Fibroblast of lung (primary cell): ENCODE data around the gene SURF1. TPM values are rescaled to one million over a fixed set of nuclear protein-coding genes. Genes with fewer than 3 reads are reported as not detected.
"Not testable (repeated sequence)": the region's sequence is repeated elsewhere in the genome, so short reads cannot be mapped to it uniquely, and the experiment has no call there.

Experiments used
- DNase-seq, 2 donors: peaks; one replicate each; pipeline versions ENCODE4 v3.0.0 to v3.0.0-alpha.2; 2010; ENCODE audit warnings: low read depth in 2 of 2
- H2AFZ ChIP-seq: 2 replicates; pipeline ENCODE4 v1.5.1; 2012; ENCODE audit warnings: low read length, control low read depth, inconsistent platforms
- H3K27ac ChIP-seq: 2 replicates; pipeline ENCODE4 v1.5.1; 2011; ENCODE audit warnings: low read length, control low read depth; ENCODE audit not compliant: insufficient read depth
- H3K27me3 ChIP-seq: 2 replicates; pipeline ENCODE4 v1.5.1; 2011; ENCODE audit warnings: mild to moderate bottlenecking, low read length; ENCODE audit not compliant: control insufficient read depth, insufficient read depth
- H3K36me3 ChIP-seq: 2 replicates; pipeline ENCODE4 v1.5.1; 2011; ENCODE audit warnings: low read length; ENCODE audit not compliant: control insufficient read depth, insufficient read depth
- H3K4me1 ChIP-seq: 2 replicates; pipeline ENCODE4 v1.5.1; 2011; ENCODE audit warnings: low read length; ENCODE audit not compliant: control insufficient read depth, insufficient read depth; ENCODE audit errors: extremely low read depth
- H3K4me2 ChIP-seq: 2 replicates; pipeline ENCODE4 v1.5.1; 2011; ENCODE audit warnings: low read length, control low read depth; ENCODE audit not compliant: insufficient read depth; ENCODE audit errors: extremely low read depth
- H3K4me3 ChIP-seq, 4 experiments: fragments of 200-600 bp in 1 of 4; sonication (generic) in 1 of 4; replicated peaks in 1 of 4; 2 replicates each; pipeline ENCODE4 v1.5.1; 2011 to 2016; ENCODE audit warnings: low read length in 4 of 4, low read depth in 3 of 4, mild to moderate bottlenecking in 3 of 4, control low read depth in 2 of 4, inconsistent platforms in 1 of 4, mixed read lengths in 1 of 4; ENCODE audit not compliant: insufficient read depth in 1 of 4; ENCODE audit errors: control extremely low read depth in 1 of 4
- H3K79me2 ChIP-seq: 2 replicates; pipeline ENCODE4 v1.5.1; 2012; ENCODE audit warnings: mild to moderate bottlenecking, low read length, inconsistent platforms; ENCODE audit not compliant: control insufficient read depth, insufficient read depth
- H3K9ac ChIP-seq: 2 replicates; pipeline ENCODE4 v1.5.1; 2011; ENCODE audit warnings: mild to moderate bottlenecking, low read length, control low read depth; ENCODE audit not compliant: insufficient read depth
- H3K9me3 ChIP-seq: 2 replicates; pipeline ENCODE4 v1.5.1; 2012; ENCODE audit warnings: low read depth, low read length; ENCODE audit not compliant: control insufficient read depth, insufficient read depth
- H4K20me1 ChIP-seq: 2 replicates; pipeline ENCODE4 v1.5.1; 2011; ENCODE audit warnings: low read length; ENCODE audit not compliant: control insufficient read depth, insufficient read depth; ENCODE audit errors: extremely low read depth
- CTCF ChIP-seq, 2 donors: IDR thresholded peaks in 1 of 2; conservative IDR thresholded peaks in 1 of 2; 1 replicate in 1 of 2; 2 replicates in 1 of 2; pipeline ENCODE4 v1.5.1; 2011 to 2012; ENCODE audit warnings: low read length in 2 of 2, control low read depth in 1 of 2, inconsistent platforms in 1 of 2, low read depth in 1 of 2, mild to moderate bottlenecking in 1 of 2
- EZH2 ChIP-seq: IDR thresholded peaks from 2 replicates; pipeline ENCODE4 v1.5.1; 2012; ENCODE audit warnings: low read length, control low read depth, mild to moderate bottlenecking; ENCODE audit errors: missing control alignments
- polyA plus RNA-seq, 2 donors: library from polyadenylated mRNA; depleted of rRNA in 1 of 2; stranded (reverse) in 1 of 2; unstranded in 1 of 2; fragments of >200 nt; gene quantifications; 2 replicates each; pipeline ENCODE4 v1.2.1, GENCODE V29; 2011 to 2012; ENCODE audit warnings: missing spikeins in 1 of 2
- total RNA-seq: library from RNA; depleted of rRNA; stranded (reverse); fragments of >200 nt; gene quantifications from 2 replicates; pipeline ENCODE4 v1.2.1, GENCODE V29; 2014

SURF1 gene
- total and polyA plus RNA-seq, 2 donors (not counting 1 experiment from before 2014, with no cell fraction given) = 27.9 to 31.7 TPM

GRCh38 chr9:133321411-133321935 lies 34.8 kb downstream of the SURF1 start:
- TF ChIP-seq EZH2 (no peak), CTCF (conservative IDR thresholded peaks at IDR 0.05 in 1 of 2, IDR thresholded peaks at IDR 0.05 in 1 of 2; ENCODE audit: low read depth in 1 of 2, low read length in 2 of 2) (no peak)
- Histone ChIP-seq H3K4me3 (no peak overlapping the region), H3K9me3 (no peaks in the 10 kb centered on the region), H3K27me3 (no peaks in the 10 kb centered on the region), H3K36me3 (no peaks in the 10 kb centered on the region), H3K4me1 (no peaks in the 10 kb centered on the region), H3K27ac (no peak overlapping the region), H4K20me1 (no peaks in the 10 kb centered on the region), H2AFZ (no peak overlapping the region), H3K4me2 (no peak overlapping the region), H3K9ac (no peak overlapping the region), H3K79me2 (no peaks in the 10 kb centered on the region)
- DNase-seq = no peak

DNA sequence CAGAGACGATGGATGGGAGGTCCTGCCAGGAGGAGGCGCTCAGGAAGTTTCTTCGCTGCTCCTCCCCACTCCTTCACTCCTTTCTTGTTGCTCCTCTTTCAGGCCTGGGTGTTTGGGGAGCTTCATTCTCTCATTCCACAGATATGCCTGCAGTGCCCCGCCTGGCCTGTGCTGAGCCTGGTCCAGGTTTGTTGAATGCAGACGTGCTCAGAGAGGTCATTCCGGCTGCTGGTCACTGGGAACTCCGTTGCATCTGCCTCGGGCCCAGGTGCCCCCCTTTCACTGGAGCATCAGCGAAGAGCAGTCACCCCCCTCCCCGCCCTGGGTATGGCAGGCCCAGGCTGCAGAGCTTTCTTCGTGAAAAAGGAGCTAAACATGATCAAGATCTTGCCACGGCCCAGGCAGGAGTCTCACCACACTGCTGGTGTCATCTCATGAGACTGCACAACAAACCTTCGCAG lies 35.8 kb downstream of the SURF1 start:
- Histone ChIP-seq H2AFZ (no peak overlapping the region), H3K4me2 (no peak overlapping the region), H3K4me1 (no peaks in the 10 kb centered on the region), H3K4me3 (no peak overlapping the region), H3K27ac (no peak overlapping the region), H3K36me3 (no peaks in the 10 kb centered on the region), H3K79me2 (no peaks in the 10 kb centered on the region), H3K9me3 (no peaks in the 10 kb centered on the region), H3K9ac (no peak overlapping the region), H4K20me1 (no peaks in the 10 kb centered on the region), H3K27me3 (no peaks in the 10 kb centered on the region)
- no peak for TF ChIP-seq CTCF (conservative IDR thresholded peaks at IDR 0.05 in 1 of 2, IDR thresholded peaks at IDR 0.05 in 1 of 2; ENCODE audit: low read depth in 1 of 2, low read length in 2 of 2)
- no peak for TF ChIP-seq EZH2
- no peak for DNase-seq

GRCh38 chr9:133317551-133317950 lies 38.7 kb downstream of the SURF1 start:
- H3K4me3 ChIP-seq, DNase-seq, H3K79me2 ChIP-seq, H3K27ac ChIP-seq, H3K36me3 ChIP-seq, H3K4me2 ChIP-seq, H2AFZ ChIP-seq, H3K4me1 ChIP-seq, H3K9ac ChIP-seq, H3K9me3 ChIP-seq, H4K20me1 ChIP-seq, H3K27me3 ChIP-seq: not testable (repeated sequence)
